COLO668 (cell line): ENCODE results near the gene CAPS2.
"Not testable (repeated sequence)": the region's sequence is repeated elsewhere in the genome, so short reads cannot be mapped to it uniquely, and the experiment has no call there.

Source experiments
- DNase-seq: peaks from one replicate; lab custom pipeline; 2025; ENCODE audit not compliant: unreplicated experiment; lab: John Stamatoyannopoulos, UW

Gene CAPS2

DNA sequence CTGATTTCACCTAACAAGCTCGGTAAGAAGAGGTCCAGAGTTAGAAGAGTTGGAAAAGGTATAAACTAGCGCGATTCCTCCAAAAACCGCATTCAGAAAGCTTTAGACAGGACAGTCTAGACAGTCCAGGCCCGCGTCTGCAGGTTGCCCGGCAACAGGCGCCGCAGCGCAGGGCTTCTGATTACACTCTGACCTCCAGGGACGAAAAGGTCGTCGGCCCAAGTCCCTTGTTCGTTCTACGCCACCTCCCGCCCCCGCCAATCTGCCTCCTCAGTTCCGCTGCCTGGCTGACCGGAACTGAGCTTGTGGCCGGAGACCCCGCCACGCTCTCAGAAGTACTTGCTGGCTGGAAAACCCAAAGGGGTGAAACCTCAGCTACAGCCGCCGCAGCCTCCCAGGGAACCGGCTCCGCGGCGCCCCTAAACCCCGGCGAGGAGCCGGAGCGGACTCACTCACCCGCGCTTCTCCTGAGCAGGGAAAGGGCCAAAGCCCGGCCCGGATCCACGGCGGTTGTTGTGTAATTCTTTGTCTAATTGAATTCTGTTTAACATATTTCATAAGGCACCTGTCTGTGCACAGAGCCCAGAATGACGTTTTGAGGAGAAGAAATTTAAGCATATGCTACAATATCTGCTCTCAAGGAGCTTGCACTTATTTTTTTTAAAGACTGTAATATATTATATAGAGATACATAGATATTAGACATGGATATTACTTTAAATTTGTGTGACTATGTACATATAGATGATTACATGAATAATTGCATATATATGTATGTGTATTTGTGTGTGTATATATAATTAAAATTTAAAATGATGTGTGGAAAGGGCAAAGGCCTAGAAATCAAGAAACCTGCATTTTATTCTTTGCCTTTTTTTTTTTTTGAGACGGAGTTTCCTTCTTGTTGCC lies at the start of gene CAPS2:
CAPS2 (minus strand) TSS at position 407 of the 909 bp plus-strand sequence. CDS start 3,826 bp downstream, outside the sequence.
- DNase-seq: peak; percentile 87

DNA sequence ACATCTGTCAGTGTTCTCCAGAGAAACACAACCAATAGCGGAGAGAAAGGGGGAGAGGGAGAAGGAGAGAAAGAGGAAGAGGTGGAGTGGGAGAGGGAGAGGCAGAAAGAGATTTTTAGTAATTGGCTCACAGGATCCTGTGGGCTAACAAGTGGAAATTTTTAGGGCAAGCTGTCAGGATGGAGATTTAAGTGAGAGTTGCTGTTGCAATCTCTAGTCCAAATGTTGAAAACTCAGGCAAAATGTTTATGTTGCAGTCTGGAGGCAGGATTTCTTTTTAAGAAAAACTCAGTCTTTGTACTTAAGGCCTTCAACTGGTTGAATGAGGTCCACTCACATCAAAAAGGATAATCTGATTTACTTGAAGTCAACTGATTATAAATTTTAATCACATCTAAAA lies 48.2 kb upstream of the CAPS2 start:
- no peak for DNase-seq

DNA sequence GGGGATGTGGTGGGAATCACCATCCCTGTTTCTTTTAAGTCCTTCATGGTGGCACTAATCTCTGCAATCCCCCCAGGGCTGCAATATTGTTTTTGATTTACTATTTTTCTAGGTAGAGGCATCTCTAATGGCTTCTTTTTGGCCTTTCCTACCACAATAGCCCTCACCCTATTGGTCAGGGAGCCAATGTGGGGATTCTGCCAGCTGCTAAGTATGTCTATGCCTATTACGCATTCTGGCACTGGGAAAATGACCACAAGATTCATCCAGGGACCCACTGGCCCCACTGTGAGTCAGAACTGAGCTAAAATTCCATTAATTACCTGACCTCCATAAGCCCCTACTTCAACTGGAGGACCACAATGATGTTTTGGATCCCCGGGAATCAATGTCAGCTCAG lies 44.8 kb upstream of the CAPS2 start:
- no peak for DNase-seq

DNA sequence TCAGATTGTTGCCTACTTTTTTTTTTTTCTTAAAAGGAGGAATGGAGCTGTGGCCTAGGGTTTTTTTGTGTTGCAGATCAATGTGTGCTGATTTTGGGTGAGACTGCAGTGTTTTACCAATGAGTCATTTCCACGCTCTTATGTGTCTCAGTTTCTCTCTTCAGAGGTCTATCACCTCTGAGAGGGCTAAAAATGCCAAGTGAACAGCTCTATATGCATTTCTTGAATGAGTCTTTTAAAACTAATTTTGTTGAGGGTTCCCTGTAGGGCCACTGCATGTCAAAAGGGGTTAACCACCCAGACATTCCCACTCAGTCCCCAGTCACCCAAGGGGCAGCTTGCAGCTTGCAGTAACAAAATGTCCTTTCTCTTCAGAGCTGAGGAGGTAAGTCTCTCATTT lies 36.5 kb upstream of the CAPS2 start:
- no peak for DNase-seq

DNA sequence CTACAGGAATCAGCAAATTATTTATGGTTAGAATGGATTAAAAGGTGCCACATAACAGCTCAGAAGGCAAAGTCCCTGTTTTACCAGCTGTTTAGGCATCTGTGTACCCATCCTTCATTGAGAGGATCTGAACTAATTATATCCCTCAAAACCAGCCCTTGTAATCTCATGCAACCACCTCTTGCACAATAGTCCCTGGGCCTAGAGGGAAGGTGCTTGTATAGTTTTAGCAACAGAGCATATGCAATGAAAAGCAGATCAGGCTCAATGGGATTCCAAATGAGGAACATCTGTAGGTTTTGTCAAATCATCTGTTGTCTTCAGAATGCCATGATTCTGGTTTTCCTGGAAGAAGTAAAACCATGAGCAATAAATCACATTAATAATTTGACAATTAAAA lies 34.8 kb upstream of the CAPS2 start:
- DNase-seq: no peak

DNA sequence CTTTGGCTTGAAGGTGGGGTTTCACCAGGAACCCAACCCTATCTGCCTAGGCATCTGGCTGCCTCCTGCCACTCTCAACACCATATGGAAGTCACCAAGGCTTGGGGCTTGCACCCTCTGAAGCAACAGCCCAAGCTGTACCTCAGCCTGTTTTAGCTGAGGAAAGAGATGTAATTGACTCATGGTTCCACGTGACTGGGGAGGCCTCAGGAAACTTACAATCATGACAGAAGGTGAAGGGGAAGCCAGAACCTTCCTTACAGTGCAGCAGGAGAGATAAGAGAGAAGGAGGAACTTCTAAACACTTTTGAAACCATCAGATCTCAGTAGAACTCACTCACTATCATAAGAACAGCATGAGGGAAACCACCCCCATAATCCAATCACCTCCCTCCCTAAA lies 31.3 kb upstream of the CAPS2 start:
- no peak for DNase-seq

DNA sequence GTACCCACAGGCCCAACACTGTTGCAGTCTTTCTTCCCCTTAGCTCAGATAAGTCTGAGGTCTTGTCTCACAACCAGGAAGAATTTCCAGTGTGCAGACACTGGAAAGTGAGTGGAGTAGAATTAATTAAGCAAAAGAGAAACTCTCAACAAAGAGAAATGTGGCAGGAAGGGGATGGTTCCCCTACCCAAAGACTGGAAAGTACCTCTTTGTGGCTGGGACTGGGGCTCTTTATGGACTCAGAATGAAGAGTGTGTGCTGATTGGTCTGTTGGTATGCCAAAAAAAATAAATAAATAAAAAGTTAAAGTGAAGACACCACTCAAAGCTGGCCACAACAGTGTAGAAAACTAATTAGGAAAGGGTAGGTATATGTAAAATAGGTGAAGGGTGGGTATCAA lies 30.8 kb upstream of the CAPS2 start:
- DNase-seq: no peak

DNA sequence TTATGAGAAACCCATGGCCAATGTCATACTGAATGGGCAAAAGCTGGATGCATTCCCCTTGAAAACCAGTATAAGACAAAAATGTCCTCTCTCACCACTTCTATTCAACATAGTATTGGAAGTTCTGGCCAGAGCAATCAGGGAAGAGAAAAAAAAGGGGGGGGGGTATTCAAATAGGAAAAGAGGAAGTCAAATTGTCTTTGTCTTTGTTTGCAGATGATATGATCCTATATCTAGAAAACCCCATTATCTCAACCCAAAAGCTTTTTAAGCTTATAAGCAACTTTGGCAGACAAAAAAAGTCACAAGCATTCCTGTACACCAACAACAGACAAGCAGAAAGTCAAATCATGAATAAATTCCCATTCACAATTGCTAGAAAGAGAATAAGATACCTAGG lies 23.9 kb upstream of the CAPS2 start:
- DNase-seq: no peak

DNA sequence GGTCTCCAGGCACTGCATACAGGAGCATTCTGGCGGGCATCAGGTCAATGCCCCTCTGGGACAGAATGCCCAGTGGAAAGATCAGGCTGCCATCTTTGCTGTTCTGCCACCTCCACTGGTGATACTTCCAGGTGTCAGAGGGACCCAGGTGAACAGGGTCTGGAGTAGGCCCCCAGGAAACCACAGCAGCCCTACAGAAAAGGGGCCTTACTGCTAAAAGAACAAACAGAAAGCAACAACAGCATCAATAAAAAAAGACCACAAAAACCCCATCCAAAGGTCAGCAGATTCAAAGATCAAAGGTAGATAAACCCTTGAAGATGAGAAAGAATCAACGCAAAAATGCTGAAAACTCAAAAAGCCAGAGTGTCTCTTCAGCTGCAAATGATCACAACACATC lies 20.3 kb upstream of the CAPS2 start:
- no peak for DNase-seq

DNA sequence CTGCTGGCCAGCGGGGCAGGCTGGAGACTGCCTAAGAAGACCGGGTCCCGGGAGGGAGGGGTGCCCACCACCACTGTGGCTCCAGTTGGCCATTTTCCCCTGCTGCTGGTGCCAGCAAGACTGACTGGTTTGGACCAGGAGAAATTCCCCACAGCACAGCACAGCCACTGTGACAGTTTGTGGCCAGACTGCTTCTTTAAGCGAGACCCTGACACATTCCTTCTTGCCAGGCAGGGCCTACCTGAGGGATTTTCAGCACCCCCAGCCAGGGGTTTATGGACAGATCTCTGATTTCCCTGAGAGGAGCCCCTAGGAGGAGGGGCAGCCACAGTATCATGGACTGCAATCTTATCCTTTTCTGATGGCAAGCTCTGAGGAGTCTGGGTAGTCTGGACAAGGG lies 19.8 kb upstream of the CAPS2 start:
- no peak for DNase-seq

DNA sequence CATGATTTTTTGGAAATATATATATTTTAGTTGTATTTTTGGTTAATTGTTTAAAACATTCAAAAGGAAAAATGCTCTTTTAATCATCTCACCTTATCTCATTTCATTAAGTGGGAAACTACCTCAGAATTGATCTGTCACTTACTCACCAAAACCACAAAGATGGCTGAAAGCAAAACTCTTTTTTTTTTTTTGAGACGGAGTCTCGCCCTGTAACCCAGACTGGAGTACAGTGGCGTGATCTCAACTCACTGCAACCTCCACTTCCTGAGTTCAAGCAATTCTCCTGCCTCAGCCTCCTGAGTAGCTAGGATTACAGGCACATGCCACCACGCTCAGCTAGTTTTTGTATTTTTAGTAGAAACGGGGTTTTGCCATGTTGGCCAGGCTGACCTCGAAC lies 16.1 kb upstream of the CAPS2 start:
- DNase-seq: not testable (repeated sequence)

DNA sequence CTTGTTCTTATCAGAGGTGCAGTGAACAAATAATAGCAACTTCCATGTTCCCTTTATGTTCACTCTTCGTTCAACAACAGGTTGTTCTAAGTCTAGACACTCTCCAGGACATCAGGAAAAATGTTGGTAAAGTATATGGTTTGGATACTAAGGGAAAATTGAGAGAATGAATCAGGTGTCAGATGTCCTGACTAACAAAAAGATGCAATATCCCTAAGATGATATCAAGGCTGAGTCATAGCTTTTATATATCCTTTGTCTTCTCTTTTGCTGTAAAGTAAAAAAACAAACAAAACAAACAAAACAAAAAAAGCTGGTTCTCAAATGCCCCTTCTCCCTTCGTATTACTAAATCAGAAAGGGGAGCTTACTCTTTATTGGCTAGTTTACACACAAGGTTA lies 15.4 kb upstream of the CAPS2 start:
- DNase-seq: no peak

DNA sequence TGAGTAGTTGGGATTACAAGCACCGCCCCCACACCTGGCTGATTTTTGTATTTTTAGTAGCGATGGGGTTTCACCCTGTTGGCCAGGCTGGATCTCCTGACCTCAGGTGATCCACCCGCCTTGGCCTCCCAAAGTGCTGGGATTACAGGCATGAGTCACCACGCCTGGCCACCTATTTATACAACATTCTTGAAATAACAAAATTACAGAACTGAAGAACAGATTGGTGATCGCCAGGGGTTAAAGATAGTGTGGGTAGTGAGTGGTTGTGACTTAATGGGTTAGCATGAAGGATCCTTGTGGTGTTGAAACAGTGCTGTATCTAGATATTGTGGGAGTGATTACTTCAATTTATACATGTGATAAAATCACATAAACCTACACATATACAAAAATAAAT lies 11.7 kb upstream of the CAPS2 start:
- no peak for DNase-seq

DNA sequence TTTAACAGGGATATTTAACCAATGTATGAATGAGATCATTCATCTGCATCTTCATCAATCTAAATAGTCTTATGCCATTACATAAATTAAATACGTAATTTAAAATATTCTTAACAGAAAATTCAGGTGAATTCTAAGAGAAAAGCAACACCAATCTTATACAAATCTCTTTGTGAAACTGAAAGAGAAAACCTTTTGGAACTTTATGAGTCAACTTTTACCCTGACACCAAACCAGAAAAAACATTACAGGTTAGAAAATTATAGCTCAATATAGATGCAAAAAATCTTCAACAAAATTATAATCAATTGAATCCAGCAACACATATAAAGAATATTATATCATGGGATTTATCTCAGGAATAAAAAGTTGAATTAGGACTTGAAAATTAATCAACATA lies 7.8 kb upstream of the CAPS2 start:
- no peak for DNase-seq

DNA sequence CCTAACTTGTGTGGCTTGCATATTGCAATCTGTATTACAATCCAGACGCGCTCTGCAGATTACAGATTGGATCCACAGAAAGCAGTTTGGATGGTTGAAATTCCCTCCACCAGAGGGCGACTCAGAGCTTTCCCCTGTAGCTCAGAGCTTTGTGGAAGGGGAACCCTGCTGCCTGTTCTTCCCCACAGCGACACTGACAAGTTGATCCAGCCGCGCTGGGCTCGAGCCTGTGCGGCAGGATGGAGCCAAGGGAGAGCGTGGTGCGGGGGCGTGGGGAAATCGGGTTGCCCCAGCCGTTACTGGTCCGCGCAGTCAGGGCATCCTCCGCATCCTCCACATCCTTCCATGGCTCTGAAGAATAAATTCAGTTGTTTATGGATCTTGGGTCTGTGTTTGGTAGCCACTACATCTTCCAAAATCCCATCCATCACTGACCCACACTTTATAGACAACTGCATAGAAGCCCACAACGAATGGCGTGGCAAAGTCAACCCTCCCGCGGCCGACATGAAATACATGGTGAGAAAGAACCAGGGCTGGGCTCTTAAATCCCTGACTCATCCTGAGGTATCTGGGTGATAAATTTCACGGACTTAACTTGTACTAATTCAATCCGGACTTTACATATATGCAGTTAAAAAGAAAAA lies 4.4 kb upstream of the CAPS2 start, which contains the start of gene GLIPR1L1:
GLIPR1L1 (plus strand) TSS at position 287 of the 647 bp plus-strand sequence; CDS start at position 346, 59 bp downstream.
- DNase-seq: peak; percentile 63

DNA sequence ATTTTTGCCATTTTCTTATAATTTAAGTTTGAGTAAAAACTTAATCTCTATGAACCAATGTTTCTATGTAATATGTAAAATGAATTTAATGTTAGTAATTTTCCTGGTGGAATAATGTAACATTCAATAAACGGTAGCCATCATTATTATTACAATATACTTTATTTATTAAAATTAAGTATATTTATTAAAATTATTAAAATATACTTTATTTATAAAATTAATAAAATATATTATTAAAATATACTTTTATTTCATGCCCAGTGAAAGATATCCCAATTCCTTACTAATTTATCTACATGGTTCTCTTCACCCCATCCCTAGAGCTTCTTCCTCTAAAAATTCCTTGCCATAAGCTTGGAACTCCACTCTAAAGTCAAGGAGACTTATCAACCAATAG lies 2.5 kb downstream of the CAPS2 start:
- no peak for DNase-seq

DNA sequence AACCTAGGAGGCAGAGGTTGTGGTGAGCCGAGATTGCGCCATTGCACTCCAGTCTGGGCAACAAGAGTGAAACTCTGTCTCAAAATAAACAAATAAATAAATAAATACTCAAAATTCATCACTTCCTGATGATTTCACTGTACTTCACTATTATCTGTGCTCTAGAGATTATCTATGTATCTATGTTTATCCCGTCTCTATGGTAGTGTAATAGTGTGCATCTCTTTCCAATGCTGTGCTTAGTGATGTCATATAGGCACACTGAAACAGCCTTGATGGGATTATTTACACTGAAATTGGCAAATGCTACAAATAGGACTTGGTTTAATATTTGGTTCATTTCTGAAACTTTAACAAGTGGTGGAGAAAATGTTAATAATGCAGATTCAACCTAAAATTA lies 6.5 kb downstream of the CAPS2 start:
- DNase-seq: no peak

DNA sequence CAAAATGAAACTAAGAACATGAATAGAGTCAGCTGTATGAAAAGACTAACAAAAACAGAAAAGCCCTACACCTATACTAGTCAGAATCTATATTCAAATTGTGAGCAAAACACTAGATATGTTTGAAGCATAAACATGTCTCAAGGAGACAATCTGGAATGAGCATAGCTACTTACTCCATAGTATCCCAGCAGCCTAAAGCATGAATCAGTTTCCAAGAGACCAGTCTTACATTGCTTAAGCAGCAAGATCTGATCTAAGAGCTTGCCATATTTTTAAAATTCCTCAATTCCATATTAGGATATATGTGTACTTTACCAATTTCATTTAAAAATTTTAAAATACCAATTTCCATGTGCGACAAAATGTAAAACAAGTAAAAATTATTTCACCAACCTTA lies 7.7 kb downstream of the CAPS2 start:
- DNase-seq: no peak

DNA sequence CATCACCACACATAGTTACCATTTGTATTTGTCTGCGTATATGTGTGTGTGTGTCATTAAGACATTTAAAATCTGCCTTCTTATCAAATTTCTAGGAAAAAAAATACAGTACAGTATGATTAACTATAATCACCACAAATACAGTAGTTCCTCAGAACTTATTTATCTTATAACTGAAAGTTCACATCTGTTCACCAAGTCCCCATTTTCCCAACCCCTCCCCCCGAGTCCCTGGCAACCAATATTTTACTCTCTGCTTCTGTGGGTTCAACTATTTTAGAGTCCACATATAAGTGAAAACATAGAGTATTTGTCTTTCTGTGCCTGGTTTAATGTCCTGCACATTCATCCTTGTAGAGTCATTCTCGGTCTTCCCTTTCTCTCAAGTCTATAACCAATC lies 12.3 kb downstream of the CAPS2 start:
- no peak for DNase-seq

DNA sequence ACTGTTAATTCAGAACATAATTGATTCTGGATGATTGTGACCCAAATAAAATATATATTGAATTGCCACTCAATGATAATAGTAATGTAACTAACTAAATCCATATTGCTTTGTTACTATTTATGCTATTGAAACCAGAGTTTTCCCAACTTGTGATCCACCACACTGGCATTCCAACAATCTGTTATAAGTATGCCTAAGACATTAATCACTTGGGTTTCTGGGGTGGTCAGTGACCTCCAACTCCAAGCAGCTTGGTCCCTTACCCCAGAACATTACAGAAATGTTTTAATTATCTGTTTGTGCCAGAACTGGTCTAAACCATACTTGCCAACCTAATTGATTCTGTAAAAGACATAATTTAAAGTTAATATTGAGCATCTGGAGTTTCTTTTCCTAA lies 14.6 kb downstream of the CAPS2 start:
- no peak for DNase-seq

DNA sequence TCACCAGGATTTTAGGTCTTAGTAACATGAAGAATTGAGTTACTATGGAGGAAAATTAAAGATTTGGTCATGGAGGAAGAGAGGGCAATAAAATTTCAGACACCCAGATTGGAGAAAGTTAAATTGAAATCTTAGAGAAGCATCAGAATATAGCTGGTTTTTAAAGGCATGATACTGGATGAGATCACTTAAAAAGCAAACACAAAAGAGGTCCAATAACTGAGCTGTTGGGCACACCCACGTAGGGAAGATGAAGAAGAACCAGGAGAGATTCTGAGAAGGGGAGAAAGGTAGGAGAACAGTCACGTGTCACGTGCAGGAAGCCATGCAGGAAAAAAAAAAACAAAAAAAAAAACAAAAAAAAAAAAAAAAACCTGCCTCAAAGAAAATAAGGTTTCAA lies 18.8 kb downstream of the CAPS2 start:
- no peak for DNase-seq

DNA sequence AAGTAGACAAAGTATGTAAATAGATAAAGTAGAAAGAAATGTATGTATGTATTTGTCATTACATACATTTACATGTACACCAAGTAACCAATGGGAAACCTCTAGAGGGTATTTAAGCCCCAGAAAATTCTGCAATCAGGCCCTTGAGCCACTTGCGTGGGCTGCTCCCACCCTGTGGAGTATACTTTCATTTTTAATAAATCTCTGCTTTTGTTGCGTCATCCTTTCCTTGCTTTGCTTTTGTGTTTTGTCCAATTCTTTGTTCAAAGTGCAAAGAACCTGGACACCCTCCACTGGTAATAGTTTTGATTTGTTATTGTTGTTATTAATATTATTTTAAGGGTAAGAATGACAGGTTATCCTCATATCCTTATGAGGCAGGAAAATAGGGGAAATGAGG lies 21.8 kb downstream of the CAPS2 start:
- DNase-seq: no peak
